Right lobe of liver (tissue), 4 donors: Measurements from ENCODE around the gene RFX4.

Experiments
- CTCF ChIP-seq, 4 donors: fragments of 200-600 bp in 3 of 4; fragments of 450-650 bp in 1 of 4; IDR thresholded peaks; one replicate each; pipeline versions ENCODE4 v1.5.1 to v1.8.0; 2016 to 2022; ENCODE audit warnings: antibody characterized with exemption in 4 of 4, mild to moderate bottlenecking in 2 of 4
- POLR2A ChIP-seq: fragments of 450-650 bp; IDR thresholded peaks from one replicate; pipeline ENCODE4 v1.6.1; 2017; ENCODE audit warnings: antibody characterized with exemption, mild to moderate bottlenecking
- donor health status: DM: no; HTN: no; CAD: no.
- donor health status: DM: no; HTN: no; CAD: no.
- donor health status: DM: no; HTN: yes; CAD: no.

GRCh38 chr12:106758349-106759110, 175.7 kb downstream of the RFX4 start:
- TF ChIP-seq POLR2A (no peak), CTCF (IDR thresholded peaks at IDR 0.05) (no peak)
